ENCODE results near the gene TFAP2C. TPM values are rescaled to one million over a fixed set of nuclear protein-coding genes. Genes with fewer than 3 reads are reported as not detected.

Gene TFAP2C
- total and polyA plus RNA-seq, 12 donors, result 0.16 to 1.2 (median 0.44) TPM; not detected in 1

DNA sequence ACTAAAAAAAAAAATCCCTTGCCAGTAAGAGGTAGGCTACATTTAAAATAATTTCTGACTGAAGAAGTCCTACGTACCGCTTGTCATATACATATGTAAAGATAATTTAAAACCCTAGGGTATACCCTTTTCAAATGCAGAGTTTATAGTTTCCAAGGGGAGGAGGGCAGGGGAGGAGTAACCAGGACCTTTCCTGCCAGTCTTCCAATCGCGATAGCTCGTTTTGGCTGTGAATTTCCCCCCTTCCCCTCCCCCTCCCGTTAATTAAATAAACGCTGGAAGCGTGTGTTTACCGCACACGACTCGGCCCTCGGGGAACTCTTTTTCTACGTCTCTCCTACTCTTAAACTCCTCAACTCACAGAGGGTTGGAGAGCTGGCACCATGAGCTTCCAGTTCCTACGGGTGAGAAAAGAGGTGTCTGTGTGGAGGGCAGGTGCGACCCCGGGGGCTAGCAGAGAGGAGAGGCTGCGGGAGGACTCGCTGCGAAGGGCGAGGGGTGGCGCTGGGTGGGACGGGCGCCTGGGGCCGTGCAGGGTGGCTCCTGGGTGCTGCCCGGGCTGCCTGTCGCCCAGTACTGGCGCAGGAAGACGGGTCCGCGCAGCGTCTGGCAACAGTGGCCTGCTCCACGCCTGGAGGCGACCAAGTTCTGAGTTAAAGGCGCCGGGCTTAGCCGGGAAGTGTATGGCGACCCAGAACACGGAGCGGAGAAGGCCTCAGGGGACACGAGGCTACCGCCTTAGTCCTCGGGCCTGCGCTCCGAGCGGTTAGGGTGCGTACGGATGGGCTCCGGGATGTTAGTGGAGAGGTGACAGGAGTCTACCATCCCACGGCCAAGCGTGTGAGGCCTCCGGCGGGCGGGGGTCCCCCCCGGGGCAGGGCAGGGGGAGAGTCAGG lies 4.1 kb upstream of the TFAP2C start:
- intact Hi-C loops (cut with DNase I), result no loop called here
- TF ChIP-seq CTCF (IDR thresholded peaks at IDR 0.05) (no peak), POLR2A (IDR thresholded peaks at IDR 0.05) (no peak)
- WGBS, 4 donors, result 3 to 9% (median 6%) methylated on average over 16 to 54 of the region's 54 CpGs
- Histone ChIP-seq H3K9me3 (replicated peaks in 1 of 3) (no peaks in the 10 kb centered on the region), H3K36me3 (replicated peaks in 1 of 2) (no peaks in the 10 kb centered on the region), H3K27ac (no peak overlapping the region), H3K27me3 (peaks cover 58% of the 10 kb centered on the region), H3K4me3 (no peak overlapping the region), H3K4me1 (replicated peaks in 1 of 2) (peaks cover 10 to 18% of the 10 kb centered on the region in 2 donors)
- DNase-seq, result no peak

DNA sequence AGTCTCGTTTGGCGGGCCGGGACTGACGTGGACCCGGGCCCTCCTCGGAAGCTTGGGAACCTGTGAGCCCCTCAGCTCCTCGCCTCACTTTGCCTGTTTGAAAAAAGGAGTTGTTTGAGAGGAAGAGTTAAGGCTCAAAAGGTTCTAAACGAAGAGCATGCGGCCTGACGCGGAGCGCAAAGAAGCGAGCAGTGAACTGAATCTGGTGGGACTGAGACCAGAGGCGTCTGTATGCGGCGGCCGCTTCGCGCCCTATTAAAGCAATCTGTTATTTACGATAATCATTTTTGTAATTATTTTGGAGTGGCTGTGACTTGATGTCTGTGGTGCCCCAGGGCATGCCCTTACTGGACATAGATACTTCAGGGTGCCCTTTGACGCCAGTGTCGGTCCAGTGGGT lies 3.3 kb upstream of the TFAP2C start:
- no peak for DNase-seq
- TF ChIP-seq CTCF (IDR thresholded peaks at IDR 0.05) (no peak), POLR2A (IDR thresholded peaks at IDR 0.05) (no peak)
- H3K36me3 ChIP-seq (replicated peaks in 1 of 2), result no peaks in the 10 kb centered on the region
- peaks cover 66% of the 10 kb centered on the region for H3K27me3 ChIP-seq
- peaks cover 10 to 18% of the 10 kb centered on the region in 2 donors for H3K4me1 ChIP-seq (replicated peaks in 1 of 2)
- WGBS, 4 donors, result 7 to 15% (median 8%) methylated on average over 20 to 22 of the region's 22 CpGs
- no peaks in the 10 kb centered on the region for H3K9me3 ChIP-seq (replicated peaks in 1 of 3)
- H3K4me3 ChIP-seq, result no peak overlapping the region
- intact Hi-C loops (cut with DNase I), result no loop called here
- H3K27ac ChIP-seq, result no peak overlapping the region

- TF ChIP-seq CTCF (IDR thresholded peaks at IDR 0.05) (peak in 1 of 6 experiments; percentile 11), POLR2A (IDR thresholded peaks at IDR 0.05) (no peak)
- 0 to 4% (median 2%) methylated on average over 4 to 60 of the region's 60 CpGs for WGBS, 4 donors
- no peak overlapping the region for H3K4me3 ChIP-seq
- H3K36me3 ChIP-seq (replicated peaks in 1 of 2), result no peaks in the 10 kb centered on the region
- peak in 2 of 7 donors; percentile 3 to 24 for DNase-seq
- H3K4me1 ChIP-seq (replicated peaks in 1 of 2), result peaks cover 10 to 18% of the 10 kb centered on the region in 2 donors
- intact Hi-C loops (cut with DNase I), result no loop called here
- H3K27me3 ChIP-seq, result peaks cover 74% of the 10 kb centered on the region
- no peak overlapping the region for H3K27ac ChIP-seq
- no peaks in the 10 kb centered on the region for H3K9me3 ChIP-seq (replicated peaks in 1 of 3)
Observed at GRCh38 chr20:56626367-56627121, 2.6 kb upstream of the TFAP2C start.
